ENCODE results near the gene BNC2.

BNC2 gene

GRCh38 chr9:16656432-16657169, 213.9 kb downstream of the BNC2 start:
- H3K4me3 ChIP-seq (replicated peaks in 1 of 2; ENCODE audit: low read depth in 2 of 2, low read length in 2 of 2) = no peak overlapping the region
- TF ChIP-seq, protein P1, sequence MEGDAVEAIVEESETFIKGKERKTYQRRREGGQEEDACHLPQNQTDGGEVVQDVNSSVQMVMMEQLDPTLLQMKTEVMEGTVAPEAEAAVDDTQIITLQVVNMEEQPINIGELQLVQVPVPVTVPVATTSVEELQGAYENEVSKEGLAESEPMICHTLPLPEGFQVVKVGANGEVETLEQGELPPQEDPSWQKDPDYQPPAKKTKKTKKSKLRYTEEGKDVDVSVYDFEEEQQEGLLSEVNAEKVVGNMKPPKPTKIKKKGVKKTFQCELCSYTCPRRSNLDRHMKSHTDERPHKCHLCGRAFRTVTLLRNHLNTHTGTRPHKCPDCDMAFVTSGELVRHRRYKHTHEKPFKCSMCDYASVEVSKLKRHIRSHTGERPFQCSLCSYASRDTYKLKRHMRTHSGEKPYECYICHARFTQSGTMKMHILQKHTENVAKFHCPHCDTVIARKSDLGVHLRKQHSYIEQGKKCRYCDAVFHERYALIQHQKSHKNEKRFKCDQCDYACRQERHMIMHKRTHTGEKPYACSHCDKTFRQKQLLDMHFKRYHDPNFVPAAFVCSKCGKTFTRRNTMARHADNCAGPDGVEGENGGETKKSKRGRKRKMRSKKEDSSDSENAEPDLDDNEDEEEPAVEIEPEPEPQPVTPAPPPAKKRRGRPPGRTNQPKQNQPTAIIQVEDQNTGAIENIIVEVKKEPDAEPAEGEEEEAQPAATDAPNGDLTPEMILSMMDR (IDR thresholded peaks at IDR 0.05; ENCODE audit: low read depth, low read length) = no peak
- DNase-seq (ENCODE audit: low read depth in 2 of 2) = no peak

DNA sequence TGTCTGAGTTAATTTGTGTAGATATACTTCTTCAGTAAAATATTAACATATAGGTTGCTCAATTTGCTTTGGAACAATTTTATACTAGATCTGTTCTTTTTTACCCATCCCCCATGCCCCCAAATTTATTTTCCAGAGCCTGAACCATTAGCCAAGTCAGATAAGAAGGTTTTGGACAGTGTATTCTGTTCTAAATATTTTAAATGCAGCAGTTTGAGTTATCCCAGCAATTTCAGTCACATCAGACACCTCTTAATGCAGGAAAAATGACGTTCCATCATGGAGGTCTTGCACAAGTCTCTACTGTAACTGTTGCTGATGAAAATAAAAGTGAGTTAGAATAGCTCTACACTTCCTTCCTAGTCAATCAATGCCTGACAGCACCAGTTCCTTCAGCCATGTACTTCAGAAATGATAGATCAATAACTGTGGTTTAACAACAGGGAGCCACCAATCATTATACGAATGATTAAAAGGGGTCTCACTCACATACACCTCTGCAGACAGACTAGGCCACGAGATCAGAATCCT, 215.8 kb downstream of the BNC2 start:
- TF ChIP-seq, protein P1 (IDR thresholded peaks at IDR 0.05; ENCODE audit: low read depth, low read length) = no peak
- no peak for DNase-seq (ENCODE audit: low read depth in 2 of 2)
- H3K4me3 ChIP-seq (replicated peaks in 1 of 2; ENCODE audit: low read depth in 2 of 2, low read length in 2 of 2) = no peak overlapping the region

DNA sequence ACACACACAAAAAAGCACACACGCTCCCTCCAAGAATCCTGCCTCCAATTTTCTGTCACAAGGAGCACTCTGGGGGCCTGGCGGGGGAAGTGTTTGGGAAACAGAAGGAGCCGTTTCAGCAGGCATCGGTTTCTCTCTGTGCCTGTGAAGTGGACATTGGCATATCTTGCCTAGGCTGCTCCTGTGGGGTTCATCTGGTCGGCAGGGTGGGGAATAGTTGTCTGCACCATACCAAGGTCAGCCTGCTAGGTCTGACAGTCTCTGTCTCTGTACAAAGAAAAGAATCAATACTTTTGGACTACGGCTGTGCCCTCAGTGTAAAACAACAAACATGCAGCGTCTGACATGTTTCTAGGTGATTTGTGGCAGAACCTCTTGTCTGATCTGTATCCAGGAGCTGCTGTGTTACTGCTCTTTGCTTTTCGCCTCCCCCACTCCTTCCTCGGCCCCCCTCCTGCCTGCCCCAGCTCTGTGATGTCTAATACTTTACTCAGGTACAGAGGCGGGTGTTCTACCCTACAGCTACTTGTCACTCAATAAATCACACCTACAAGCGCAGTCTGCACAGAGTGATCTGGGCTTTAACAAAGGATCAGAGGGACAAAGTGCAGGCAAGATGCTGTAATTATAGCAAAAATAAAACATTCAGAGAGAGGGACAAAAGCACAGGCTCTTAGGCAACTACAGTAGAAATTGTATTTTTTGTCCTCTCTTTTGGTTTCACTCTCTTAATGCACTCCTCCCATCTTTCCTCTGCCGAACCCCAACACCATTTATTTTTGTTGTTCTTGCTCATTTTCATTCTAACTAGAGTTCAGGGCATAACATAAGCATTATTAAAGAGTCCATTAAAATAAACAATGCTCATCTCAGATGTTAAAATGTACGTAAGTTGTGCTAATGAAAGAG, 216.7 kb downstream of the BNC2 start:
- peak; percentile 35 to 42 for DNase-seq (ENCODE audit: low read depth in 2 of 2)
- H3K4me3 ChIP-seq (replicated peaks in 1 of 2; ENCODE audit: low read depth in 2 of 2, low read length in 2 of 2) = peak overlapping the region in 1 of 2 donors; percentile 38
- TF ChIP-seq, protein P1 (IDR thresholded peaks at IDR 0.05; ENCODE audit: low read depth, low read length) = no peak

GRCh38 chr9:16652582-16652981, 217.9 kb downstream of the BNC2 start:
- H3K4me3 ChIP-seq (replicated peaks in 1 of 2; ENCODE audit: low read depth in 2 of 2, low read length in 2 of 2) = no peak overlapping the region
- DNase-seq (ENCODE audit: low read depth in 2 of 2) = peak; percentile 33 to 43
- TF ChIP-seq, protein P1 (IDR thresholded peaks at IDR 0.05; ENCODE audit: low read depth, low read length) = no peak

DNA sequence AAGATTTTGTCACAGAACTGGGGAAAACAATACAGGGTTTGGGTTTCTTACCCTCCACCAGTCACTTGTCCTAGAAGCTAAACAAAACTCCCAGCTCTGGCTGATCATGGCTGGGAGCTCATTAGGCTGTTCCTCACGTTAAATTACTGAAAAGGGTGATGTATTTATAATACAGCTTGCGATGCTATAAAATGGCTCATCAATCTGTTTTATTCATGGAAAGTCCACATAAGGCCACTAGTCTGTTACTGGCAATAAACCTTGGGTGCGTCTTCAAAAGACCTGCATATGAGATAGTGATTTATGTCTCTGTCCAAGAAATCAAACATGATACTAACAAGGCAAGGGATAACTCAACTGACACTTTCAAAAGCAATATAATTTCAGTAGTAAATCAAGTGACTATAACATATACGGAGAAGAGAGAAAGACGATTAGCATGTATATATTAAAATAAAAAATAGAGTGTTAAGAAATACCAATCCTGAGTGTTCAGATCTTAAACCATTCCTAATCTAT, 219.0 kb downstream of the BNC2 start:
- TF ChIP-seq, protein P1 (IDR thresholded peaks at IDR 0.05; ENCODE audit: low read depth, low read length) = no peak
- DNase-seq (ENCODE audit: low read depth in 2 of 2) = no peak
- no peak overlapping the region for H3K4me3 ChIP-seq (replicated peaks in 1 of 2; ENCODE audit: low read depth in 2 of 2, low read length in 2 of 2)

DNA sequence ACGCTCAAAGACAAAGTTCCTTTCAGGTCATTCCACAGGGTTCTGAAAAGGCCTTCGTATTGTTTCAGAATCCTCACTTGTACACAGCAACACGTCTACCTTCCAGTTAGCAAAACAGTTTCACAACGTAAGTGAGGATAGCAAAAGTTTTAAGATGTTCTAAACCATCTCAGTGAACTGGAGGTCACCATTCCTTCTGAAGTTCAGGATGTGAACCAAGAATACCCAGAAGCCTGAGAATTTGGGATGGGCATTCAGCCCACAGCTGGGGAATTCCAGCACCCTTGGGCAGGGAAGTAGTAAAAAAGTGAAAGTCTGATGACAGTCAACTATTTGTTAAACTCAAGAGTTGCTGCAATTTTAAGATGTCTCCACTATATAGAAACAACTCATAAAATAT, 224.5 kb downstream of the BNC2 start:
- TF ChIP-seq, protein P1 (IDR thresholded peaks at IDR 0.05; ENCODE audit: low read depth, low read length) = no peak
- no peak overlapping the region for H3K4me3 ChIP-seq (replicated peaks in 1 of 2; ENCODE audit: low read depth in 2 of 2, low read length in 2 of 2)
- DNase-seq (ENCODE audit: low read depth in 2 of 2) = peak; percentile 26 to 55
